CD4-positive, alpha-beta T cell (primary cell): Measurements from ENCODE around the gene A1BG. TPM values are rescaled to one million over a fixed set of nuclear protein-coding genes. Genes with fewer than 3 reads are reported as not detected.
A peak's percentile ranks its signal among the peaks of the same experiment; 100 is the strongest.

Source experiments
- ATAC-seq: fragments of 200-7000 bp; cut with Tn5 transposase; one replicate; pipeline ENCODE4 v1.10.0; 2022; ENCODE audit warnings: mild to moderate bottlenecking; ENCODE audit not compliant: poor library complexity
- CTCF ChIA-PET: fragments of 350-600 bp; sonication (Branson Sonifier 250); formaldehyde crosslinking; loops from one replicate; lab custom pipeline; 2021; ENCODE audit warnings: antibody characterized with exemption, inconsistent platforms; lab: Charles Lee
- POLR2A ChIA-PET: fragments of 350-600 bp; sonication (Branson Sonifier 250); formaldehyde crosslinking; loops from one replicate; lab custom pipeline; 2021; ENCODE audit warnings: antibody characterized with exemption, inconsistent platforms; lab: Charles Lee
- DNase-seq, 14 experiments: peaks; one replicate each; pipeline ENCODE4 v3.0.0-alpha.2; 2013 to 2020; ENCODE audit warnings: mixed read lengths in 2 of 14
- H3K27ac ChIP-seq, 2 donors: one replicate each; pipeline versions ENCODE4 v1.5.1 to v1.7.0; 2013; ENCODE audit warnings: low read length in 2 of 2, low read depth in 1 of 2, mild to moderate bottlenecking in 1 of 2
- H3K27me3 ChIP-seq, 2 experiments: 1 replicate in 1 of 2; 2 replicates in 1 of 2; pipeline versions ENCODE4 v1.6.1 to v1.7.0; 2013; ENCODE audit warnings: low read length in 2 of 2, control low read depth in 1 of 2, mild to moderate bottlenecking in 1 of 2, moderate library complexity in 1 of 2; ENCODE audit not compliant: insufficient read depth in 2 of 2, control insufficient read depth in 1 of 2
- H3K36me3 ChIP-seq: one replicate; pipeline ENCODE4 v1.6.1; 2013; ENCODE audit warnings: low read length, control low read depth; ENCODE audit not compliant: insufficient read depth
- H3K4me1 ChIP-seq: one replicate; pipeline ENCODE4 v1.6.1; 2013; ENCODE audit warnings: low read length, control low read depth; ENCODE audit not compliant: insufficient read depth
- H3K4me3 ChIP-seq: one replicate; pipeline ENCODE4 v1.5.1; 2013; ENCODE audit warnings: mild to moderate bottlenecking, low read length, moderate library complexity
- H3K9me3 ChIP-seq, 2 experiments: 1 replicate in 1 of 2; 2 replicates in 1 of 2; pipeline versions ENCODE4 v1.6.1 to v1.7.0; 2013; ENCODE audit warnings: low read length in 2 of 2, mild to moderate bottlenecking in 2 of 2, control low read depth in 1 of 2, moderate library complexity in 1 of 2; ENCODE audit not compliant: control insufficient read depth in 1 of 2, insufficient read depth in 1 of 2
- H3K27ac Mint-ChIP-seq: one replicate; pipeline ENCODE4 v1.8.0; 2020; ENCODE audit warnings: mixed read lengths
- H3K27me3 Mint-ChIP-seq: one replicate; pipeline ENCODE4 v1.8.0; 2021; ENCODE audit warnings: mixed read lengths
- H3K36me3 Mint-ChIP-seq: one replicate; pipeline ENCODE4 v1.8.0; 2021; ENCODE audit warnings: low read depth, mixed read lengths
- H3K4me1 Mint-ChIP-seq: one replicate; pipeline ENCODE4 v1.8.0; 2021; ENCODE audit warnings: low read depth, mixed read lengths
- H3K4me3 Mint-ChIP-seq: one replicate; pipeline ENCODE4 v1.8.0; 2020; ENCODE audit warnings: mild to moderate bottlenecking, mixed read lengths
- H3K9me3 Mint-ChIP-seq: one replicate; pipeline ENCODE4 v1.8.0; 2020; ENCODE audit warnings: mixed read lengths
- CTCF ChIP-seq: fragments of 200-600 bp; IDR thresholded peaks from one replicate; pipeline ENCODE4 v1.8.0; 2022; ENCODE audit warnings: antibody characterized with exemption, mild to moderate bottlenecking
- intact Hi-C, 2 experiments: fragments of 100-400 bp; cut with DNase I in 1 of 2; cut with micrococcal nuclease in 1 of 2; formaldehyde crosslinking; loops; one replicate each; pipeline versions ENCODE4 v1.15.1 to v1.9.0; 2023 to 2025; cut with DNase I, micrococcal nuclease
- total RNA-seq, 174 experiments: library from RNA in 2 of 174; stranded (reverse) in 2 of 174; gene quantifications; one replicate each; pipeline ENCODE4 v1.2.3 and lab custom pipeline; 2021 to 2026

Gene A1BG
- total RNA-seq, 2 experiments from 2014 or later, result 7.6 to 8.4 TPM

GRCh38 chr19:58381460-58382212, 28.3 kb upstream of the A1BG start:
- peak overlapping the region; percentile 82 for H3K4me3 ChIP-seq
- no peaks in the 10 kb centered on the region for H3K27me3 ChIP-seq
- no peak for ATAC-seq
- no peaks in the 10 kb centered on the region for H3K9me3 ChIP-seq
- peak in 1 of 14 experiments; percentile 42 for DNase-seq
- H3K4me1 ChIP-seq, result peaks cover 51% of the 10 kb centered on the region
- peak overlapping the region; percentile 76 to 92 for H3K27ac ChIP-seq
- H3K4me3 Mint-ChIP-seq, result peak overlapping the region; percentile 92
- CTCF ChIA-PET, result interaction anchor here (1.0 to 1.4 kb wide), 2 partner anchors 133 to 139 kb away, joined by 4 read pairs; partner anchors contain the start of gene ZBTB45
- H3K27me3 Mint-ChIP-seq, result no peaks in the 10 kb centered on the region
- H3K4me1 Mint-ChIP-seq, result peaks cover 37% of the 10 kb centered on the region
- POLR2A ChIA-PET, result interaction anchor here (0.9 to 2.7 kb wide), 5 partner anchors 19 to 173 kb away, joined by 3 to 21 read pairs (median 3); partner anchors contain the start of genes CHMP2A, ZNF132, ZNF497 and ZNF584
- intact Hi-C loops, result loop anchor here (1.0 to 2.0 kb wide), 5 partner anchors 19 to 95 kb away; partner anchors contain the start of genes ZNF446 (in 1 of the 2), ZNF497 (in 1 of the 2), ZNF584 (in 1 of the 2) and ZSCAN22 (in 1 of the 2)
- H3K27ac Mint-ChIP-seq, result peak overlapping the region; percentile 86
- H3K36me3 ChIP-seq, result no peaks in the 10 kb centered on the region
- no peaks in the 10 kb centered on the region for H3K9me3 Mint-ChIP-seq
- no peak for TF ChIP-seq CTCF
- H3K36me3 Mint-ChIP-seq, result peaks cover 10% of the 10 kb centered on the region

GRCh38 chr19:58380662-58381459, 27.6 kb upstream of the A1BG start, which contains the start of gene ZNF837:
Gene ZNF837 (minus strand): TSS chr19:58381030. CDS start chr19:58369332, 11,698 bp downstream.
- Histone ChIP-seq H3K4me3 (peak within 1 kb of the TSS; percentile 82), H3K4me1 (peaks cover 43% of the 10 kb centered on the region), H3K27me3 (no peaks in the 10 kb centered on the region), H3K9me3 (no peaks in the 10 kb centered on the region), H3K27ac (peak within 1 kb of the TSS; percentile 81 to 92), H3K36me3 (no peaks in the 10 kb centered on the region)
- peak; percentile 93 to 100 (median 97) for DNase-seq
- H3K36me3 Mint-ChIP-seq, result peaks cover 10% of the 10 kb centered on the region
- peak within 1 kb of the TSS; percentile 92 for H3K4me3 Mint-ChIP-seq
- CTCF ChIA-PET, result interaction anchor here (1.0 to 1.4 kb wide), 2 partner anchors 133 to 139 kb away, joined by 4 read pairs; partner anchors contain the start of gene ZBTB45
- peak; percentile 83 for ATAC-seq
- H3K4me1 Mint-ChIP-seq, result peaks cover 33% of the 10 kb centered on the region
- no peaks in the 10 kb centered on the region for H3K27me3 Mint-ChIP-seq
- TF ChIP-seq CTCF, result no peak
- POLR2A ChIA-PET, result interaction anchor here (0.9 to 2.7 kb wide), 5 partner anchors 18 to 174 kb away, joined by 3 to 21 read pairs (median 3); partner anchors contain the start of genes CHMP2A, ZNF132, ZNF497 and ZNF584
- intact Hi-C loops, result loop anchor here (1.0 to 2.0 kb wide), 8 partner anchors 18 to 96 kb away; partner anchors contain the start of genes ERVK3-1 (in 1 of the 2), ZNF446 (in 1 of the 2), ZNF497 (in 1 of the 2) and ZNF584 (in 1 of the 2)
- H3K9me3 Mint-ChIP-seq, result no peaks in the 10 kb centered on the region
- H3K27ac Mint-ChIP-seq, result peak within 1 kb of the TSS; percentile 86
